NT2/D1 (cell line): ENCODE measurements around the gene STARD5.

ENCODE experiments used
- SUZ12 ChIP-seq: IDR thresholded peaks from 2 replicates; pipeline ENCODE4 v1.6.1; 2011; ENCODE audit not compliant: insufficient read length, insufficient read depth; ENCODE audit errors: extremely low read depth
- YY1 ChIP-seq: IDR thresholded peaks from 2 replicates; pipeline ENCODE4 v1.6.1; 2011; ENCODE audit not compliant: insufficient read length, insufficient read depth

DNA sequence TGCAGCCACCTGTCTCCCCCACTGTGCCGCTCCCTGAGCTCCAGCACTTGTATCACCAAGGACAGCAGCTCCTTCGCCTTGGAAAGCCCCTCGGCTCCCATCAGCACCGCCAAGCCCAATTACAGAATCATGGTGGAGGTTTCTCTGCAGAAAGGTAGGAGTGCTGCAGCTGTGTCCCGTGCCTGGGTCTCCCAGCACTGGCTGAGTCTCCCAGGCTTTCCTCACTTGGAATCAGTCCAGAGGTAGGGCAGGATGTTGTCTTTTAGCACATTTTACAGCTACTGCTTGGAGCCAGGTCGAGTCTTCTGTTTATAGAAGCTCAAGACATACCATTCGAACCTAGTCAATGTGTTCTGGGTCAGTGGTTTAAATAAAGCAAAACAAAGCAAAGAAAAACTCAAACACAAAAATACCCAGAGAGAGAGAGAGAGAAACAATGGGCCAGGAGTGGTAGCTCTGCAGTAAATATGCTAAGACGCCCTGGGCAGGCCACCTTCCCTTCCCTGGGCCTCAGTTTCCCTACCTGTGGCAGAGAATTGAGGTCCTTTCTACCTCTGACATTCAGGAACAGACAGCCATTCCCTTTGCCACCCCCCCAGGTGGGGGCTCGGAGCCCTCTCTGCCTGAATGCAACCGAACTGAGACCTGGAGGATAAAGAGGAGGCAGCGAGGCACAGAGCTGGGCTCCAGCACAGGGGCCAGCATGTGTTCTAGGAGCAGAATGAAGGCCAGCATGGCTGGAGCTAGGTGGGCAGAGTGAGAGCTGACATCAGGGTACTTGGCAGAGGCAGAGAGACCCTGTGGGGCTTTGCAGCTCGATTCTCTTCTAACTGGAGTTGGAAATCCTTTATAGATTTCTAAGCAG, 44.1 kb downstream of the STARD5 start:
- TF ChIP-seq YY1: no peak
- no peak for TF ChIP-seq SUZ12
